Esophagus squamous epithelium (tissue), 4 donors: Measurements from ENCODE around the gene DNAL1.

Experiments
- CTCF ChIP-seq, 6 experiments: fragments of 450-650 bp in 4 of 6; fragments of 200-600 bp in 2 of 6; sonication (generic) in 2 of 6; IDR thresholded peaks; one replicate each; pipeline ENCODE4 v1.5.1; 2016 to 2019; ENCODE audit warnings: antibody characterized with exemption in 6 of 6, mild to moderate bottlenecking in 4 of 6, moderate library complexity in 4 of 6
- POLR2A ChIP-seq, 4 donors: fragments of 450-650 bp; IDR thresholded peaks; one replicate each; pipeline ENCODE4 v1.6.1; 2017; ENCODE audit warnings: antibody characterized with exemption in 4 of 4, mild to moderate bottlenecking in 4 of 4, moderate library complexity in 3 of 4

DNA sequence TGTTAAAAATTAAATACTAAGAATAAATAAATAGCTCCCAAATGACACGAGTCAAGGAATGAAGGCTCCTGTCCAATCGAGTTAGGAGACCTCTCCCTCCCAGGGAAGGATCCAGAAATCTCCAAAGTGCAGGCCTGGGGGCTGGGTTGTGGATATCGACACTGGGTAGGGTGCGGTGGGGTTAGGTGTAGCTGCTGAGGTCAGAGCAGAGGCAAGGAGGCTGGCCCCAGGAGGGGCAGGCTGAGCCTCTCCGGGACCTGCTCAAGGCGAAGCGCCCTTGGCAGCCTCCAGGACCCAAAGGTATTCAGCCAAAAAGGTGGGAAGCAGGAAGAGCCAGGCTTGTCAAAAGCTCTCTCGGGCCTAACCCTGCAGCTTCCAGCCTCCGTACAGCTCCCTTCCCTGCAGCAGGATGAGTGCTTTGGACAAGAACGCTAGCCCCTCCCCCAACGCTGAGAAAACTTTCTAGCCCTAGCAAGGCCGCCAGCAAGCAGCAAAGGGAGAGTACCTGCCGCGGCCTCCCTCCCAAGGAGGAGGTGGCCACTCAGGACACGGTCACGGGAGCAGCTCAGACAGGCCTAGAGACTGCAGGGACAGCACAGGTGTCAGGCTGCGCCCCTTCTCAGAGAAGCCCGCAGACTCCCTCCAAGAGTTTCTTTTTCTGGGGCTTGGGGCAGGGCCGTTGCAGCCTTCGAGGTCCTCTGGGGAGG is 73.1 kb downstream of the DNAL1 start:
- no peak for TF ChIP-seq POLR2A (IDR thresholded peaks at IDR 0.05)
- no peak for TF ChIP-seq CTCF (IDR thresholded peaks at IDR 0.05)
